Measurements from ENCODE around the gene CD300H. TPM values are rescaled to one million over a fixed set of nuclear protein-coding genes. Genes with fewer than 3 reads are reported as not detected.

CD300H gene
- total RNA-seq, 1 donor from 2014 or later: not detected

DNA sequence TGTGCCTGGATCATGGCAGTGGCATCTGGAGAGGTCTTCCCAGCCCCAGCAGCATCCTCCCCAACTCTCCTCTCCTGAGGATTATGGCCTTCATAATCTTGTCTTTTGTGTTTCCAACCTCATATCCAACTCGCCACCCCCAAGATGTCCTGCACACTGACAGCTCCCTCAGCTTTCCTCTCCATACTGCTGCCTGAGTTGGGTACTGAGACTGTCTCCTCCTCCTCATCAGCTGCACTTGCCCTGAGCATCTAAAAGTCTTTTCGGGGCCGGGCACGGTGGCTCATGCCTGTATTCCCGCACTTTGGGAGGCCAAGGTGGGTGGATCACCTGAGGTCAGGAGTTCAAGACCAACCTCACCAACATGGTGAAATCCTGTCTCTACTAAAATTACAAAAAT lies 38.1 kb downstream of the CD300H start:
- H3K36me3 Mint-ChIP-seq: no peaks in the 10 kb centered on the region
- H3K36me3 ChIP-seq: no peaks in the 10 kb centered on the region
- H3K27me3 Mint-ChIP-seq (ENCODE audit: insufficient read depth, low read depth): peaks cover 17% of the 10 kb centered on the region
- H3K79me2 ChIP-seq (ENCODE audit: low read depth): no peaks in the 10 kb centered on the region
- no peak overlapping the region for H3K27ac ChIP-seq
- DNase-seq (ENCODE audit: low spot score): no peak
- H3K27ac Mint-ChIP-seq: no peak overlapping the region
- H3K4me1 ChIP-seq: no peaks in the 10 kb centered on the region
- H3K4me3 Mint-ChIP-seq: no peak overlapping the region
- no peaks in the 10 kb centered on the region for H3K4me1 Mint-ChIP-seq
- H3F3A ChIP-seq (ENCODE audit: low read depth): no peaks in the 10 kb centered on the region
- H3K27me3 ChIP-seq: peaks cover 11% of the 10 kb centered on the region
- no peak overlapping the region for H3K4me3 ChIP-seq
- H3K4me2 ChIP-seq: no peak overlapping the region
- H4K20me1 ChIP-seq (ENCODE audit: low read depth): no peaks in the 10 kb centered on the region
- H3K9me3 ChIP-seq (ENCODE audit: low read depth): no peaks in the 10 kb centered on the region
- no peak overlapping the region for H3K9ac ChIP-seq
- H2AFZ ChIP-seq (replicated peaks): no peak overlapping the region
- TF ChIP-seq EZH2phosphoT487 (IDR thresholded peaks at IDR 0.05) (no peak), EZH2 (IDR thresholded peaks at IDR 0.05) (no peak)
- TF ChIP-seq, protein P1, sequence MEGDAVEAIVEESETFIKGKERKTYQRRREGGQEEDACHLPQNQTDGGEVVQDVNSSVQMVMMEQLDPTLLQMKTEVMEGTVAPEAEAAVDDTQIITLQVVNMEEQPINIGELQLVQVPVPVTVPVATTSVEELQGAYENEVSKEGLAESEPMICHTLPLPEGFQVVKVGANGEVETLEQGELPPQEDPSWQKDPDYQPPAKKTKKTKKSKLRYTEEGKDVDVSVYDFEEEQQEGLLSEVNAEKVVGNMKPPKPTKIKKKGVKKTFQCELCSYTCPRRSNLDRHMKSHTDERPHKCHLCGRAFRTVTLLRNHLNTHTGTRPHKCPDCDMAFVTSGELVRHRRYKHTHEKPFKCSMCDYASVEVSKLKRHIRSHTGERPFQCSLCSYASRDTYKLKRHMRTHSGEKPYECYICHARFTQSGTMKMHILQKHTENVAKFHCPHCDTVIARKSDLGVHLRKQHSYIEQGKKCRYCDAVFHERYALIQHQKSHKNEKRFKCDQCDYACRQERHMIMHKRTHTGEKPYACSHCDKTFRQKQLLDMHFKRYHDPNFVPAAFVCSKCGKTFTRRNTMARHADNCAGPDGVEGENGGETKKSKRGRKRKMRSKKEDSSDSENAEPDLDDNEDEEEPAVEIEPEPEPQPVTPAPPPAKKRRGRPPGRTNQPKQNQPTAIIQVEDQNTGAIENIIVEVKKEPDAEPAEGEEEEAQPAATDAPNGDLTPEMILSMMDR (IDR thresholded peaks at IDR 0.05): no peak
- peaks cover 3% of the 10 kb centered on the region for H3K9me3 Mint-ChIP-seq

DNA sequence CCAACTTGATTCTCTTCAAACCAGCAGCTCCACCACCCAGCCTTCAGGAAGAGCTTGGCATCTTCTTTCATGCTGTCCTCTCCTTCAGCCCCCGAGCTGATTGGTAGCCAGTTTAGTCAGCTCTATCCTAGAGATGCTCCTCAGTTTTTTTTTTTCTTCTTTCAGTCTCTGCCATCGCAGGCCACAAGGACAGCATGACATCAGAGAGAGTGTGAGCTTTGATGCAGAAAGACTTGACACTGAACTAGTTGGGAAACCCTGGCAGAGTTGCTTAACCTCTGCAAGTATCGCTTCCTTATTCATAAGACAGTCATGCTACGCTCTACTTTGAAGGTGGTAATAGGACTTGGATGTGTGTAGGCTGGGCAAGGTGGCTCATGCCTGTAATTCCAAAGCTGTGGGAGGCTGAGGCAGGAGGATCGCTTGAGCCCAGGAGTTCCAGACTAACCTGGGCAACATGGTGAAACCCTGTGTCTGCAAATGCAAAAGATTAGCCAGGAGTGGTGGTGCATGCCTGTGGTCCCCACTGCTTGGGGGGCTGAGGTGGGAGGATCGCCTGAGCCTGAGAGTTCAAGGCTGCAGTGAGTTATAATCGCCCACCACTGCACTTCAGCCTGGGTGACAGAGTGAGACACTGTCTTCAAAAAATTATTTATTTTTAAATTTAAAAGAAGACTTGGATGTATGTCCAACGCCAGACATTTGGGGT lies 38.7 kb downstream of the CD300H start:
- Histone ChIP-seq H3K27me3 (peaks cover 11% of the 10 kb centered on the region), H3K36me3 (no peaks in the 10 kb centered on the region), H3K4me3 (no peak overlapping the region), H3K79me2 (ENCODE audit: low read depth) (no peaks in the 10 kb centered on the region), H3K4me1 (no peaks in the 10 kb centered on the region), H3K4me2 (no peak overlapping the region), H3K9ac (no peak overlapping the region), H3K9me3 (ENCODE audit: low read depth) (no peaks in the 10 kb centered on the region), H2AFZ (replicated peaks) (no peak overlapping the region), H3K27ac (no peak overlapping the region), H4K20me1 (ENCODE audit: low read depth) (no peaks in the 10 kb centered on the region), H3F3A (ENCODE audit: low read depth) (no peaks in the 10 kb centered on the region)
- DNase-seq (ENCODE audit: low spot score): no peak
- H3K9me3 Mint-ChIP-seq: peaks cover 3% of the 10 kb centered on the region
- H3K36me3 Mint-ChIP-seq: no peaks in the 10 kb centered on the region
- TF ChIP-seq EZH2 (IDR thresholded peaks at IDR 0.05): no peak
- no peak for TF ChIP-seq EZH2phosphoT487 (IDR thresholded peaks at IDR 0.05)
- TF ChIP-seq, protein P1 (IDR thresholded peaks at IDR 0.05): no peak
- peaks cover 19% of the 10 kb centered on the region for H3K27me3 Mint-ChIP-seq (ENCODE audit: insufficient read depth, low read depth)
- H3K4me3 Mint-ChIP-seq: no peak overlapping the region
- no peak overlapping the region for H3K27ac Mint-ChIP-seq
- H3K4me1 Mint-ChIP-seq: no peaks in the 10 kb centered on the region

DNA sequence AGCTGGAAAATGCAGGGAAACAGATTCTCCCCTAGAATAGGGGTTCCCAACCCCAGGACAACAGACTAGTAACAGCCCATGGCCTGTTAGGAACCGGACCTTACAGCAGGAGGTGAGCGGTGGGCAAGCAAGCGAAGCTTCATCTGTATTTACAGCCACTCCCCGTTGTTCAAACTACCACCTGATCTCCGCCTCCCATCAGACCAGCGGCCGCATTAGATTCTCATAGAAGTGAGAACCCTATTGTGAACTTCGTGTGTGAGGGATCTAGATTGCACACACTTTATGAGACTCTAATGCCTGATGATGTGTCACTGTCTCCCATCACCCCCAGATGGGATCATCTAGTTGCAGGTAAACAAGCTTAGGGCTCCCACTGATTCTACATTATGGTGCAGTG lies 39.6 kb downstream of the CD300H start:
- Histone ChIP-seq H3K79me2 (ENCODE audit: low read depth) (no peaks in the 10 kb centered on the region), H3K4me3 (no peak overlapping the region), H3K9me3 (ENCODE audit: low read depth) (no peaks in the 10 kb centered on the region), H3K36me3 (no peaks in the 10 kb centered on the region), H3K27ac (no peak overlapping the region), H3K4me1 (no peaks in the 10 kb centered on the region), H3K4me2 (no peak overlapping the region), H3K27me3 (peaks cover 11% of the 10 kb centered on the region), H2AFZ (replicated peaks) (no peak overlapping the region), H3K9ac (no peak overlapping the region), H4K20me1 (ENCODE audit: low read depth) (no peaks in the 10 kb centered on the region), H3F3A (ENCODE audit: low read depth) (no peaks in the 10 kb centered on the region)
- Mint-ChIP-seq H3K27me3 (ENCODE audit: insufficient read depth, low read depth) (peaks cover 19% of the 10 kb centered on the region), H3K4me1 (no peaks in the 10 kb centered on the region), H3K27ac (no peak overlapping the region), H3K4me3 (no peak overlapping the region), H3K9me3 (peaks cover 3% of the 10 kb centered on the region), H3K36me3 (no peaks in the 10 kb centered on the region)
- TF ChIP-seq, protein P1 (IDR thresholded peaks at IDR 0.05): no peak
- TF ChIP-seq EZH2 (IDR thresholded peaks at IDR 0.05): no peak
- no peak for TF ChIP-seq EZH2phosphoT487 (IDR thresholded peaks at IDR 0.05)
- DNase-seq (ENCODE audit: low spot score): no peak

All from neural progenitor cell (in vitro differentiated cells).